ENCODE measurements around the gene BTN1A1. TPM values are rescaled to one million over a fixed set of nuclear protein-coding genes. Genes with fewer than 3 reads are reported as not detected.

BTN1A1 gene
- polyA plus RNA-seq, 4 donors, result 0.15 to 0.29 (median 0.24) TPM

DNA sequence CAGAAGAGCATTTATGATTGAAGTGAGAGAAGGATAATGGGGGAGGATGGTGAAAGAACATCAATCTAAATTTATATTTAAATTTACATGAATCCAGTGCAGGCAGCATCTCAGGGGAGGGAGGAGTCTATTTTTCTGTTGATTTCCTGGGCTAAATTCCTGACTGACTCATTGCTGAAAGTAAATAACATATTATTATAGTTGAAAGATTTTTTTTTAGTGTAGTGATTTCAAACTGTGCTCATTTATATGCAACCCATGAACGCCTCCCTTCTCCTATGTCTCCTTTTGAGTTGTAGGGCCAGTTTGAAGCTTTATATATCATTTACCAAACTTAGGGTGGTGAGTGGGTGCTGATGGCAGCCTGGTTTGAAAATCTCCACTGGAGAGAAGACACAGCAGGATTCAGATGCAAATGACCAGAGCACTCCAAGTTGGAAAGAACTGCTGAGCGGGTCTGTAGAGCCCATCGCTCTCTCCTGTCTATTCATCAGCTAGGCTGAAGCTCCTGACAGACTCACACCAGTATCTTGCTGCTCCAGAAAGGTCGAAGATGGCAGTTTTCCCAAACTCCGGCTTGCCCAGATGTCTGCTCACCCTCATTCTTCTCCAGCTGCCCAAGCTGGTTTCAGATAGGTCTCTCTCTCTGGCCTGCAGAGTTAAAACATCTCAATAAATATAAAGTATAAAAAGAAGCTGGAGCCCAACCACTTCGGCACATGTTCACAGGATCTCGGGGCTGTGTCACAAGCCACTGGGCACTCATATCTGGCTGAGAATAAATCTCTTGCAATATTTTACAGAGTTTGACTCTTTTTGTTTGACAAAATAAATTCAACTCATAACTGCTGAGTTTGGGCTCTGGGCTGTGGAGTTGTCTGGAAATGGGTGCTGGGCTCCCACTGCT lies 24.0 kb upstream of the BTN1A1 start:
- no peak for DNase-seq (ENCODE audit: low read depth in 4 of 4, low spot score in 3 of 4)

DNA sequence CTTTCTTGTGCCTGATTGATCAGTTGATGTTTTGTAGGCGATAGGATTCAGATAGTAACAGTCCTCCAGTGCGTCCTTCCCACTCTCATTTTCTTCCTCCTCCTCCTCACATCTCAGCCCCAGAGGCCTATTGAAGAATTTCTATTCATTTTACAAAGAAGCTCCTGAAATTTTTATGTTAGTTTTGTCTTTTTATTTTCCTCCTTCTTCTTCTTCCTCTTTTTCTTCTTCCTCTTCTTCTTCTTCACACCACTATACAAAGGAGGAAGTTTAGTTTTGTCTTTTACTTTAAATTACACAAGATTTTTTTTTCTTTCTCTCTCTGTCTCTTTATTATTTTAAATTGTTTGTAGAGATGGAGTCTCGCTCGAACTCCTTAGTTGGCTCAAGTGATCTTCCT lies 23.2 kb upstream of the BTN1A1 start:
- no peak for DNase-seq (ENCODE audit: low read depth in 4 of 4, low spot score in 3 of 4)

DNA sequence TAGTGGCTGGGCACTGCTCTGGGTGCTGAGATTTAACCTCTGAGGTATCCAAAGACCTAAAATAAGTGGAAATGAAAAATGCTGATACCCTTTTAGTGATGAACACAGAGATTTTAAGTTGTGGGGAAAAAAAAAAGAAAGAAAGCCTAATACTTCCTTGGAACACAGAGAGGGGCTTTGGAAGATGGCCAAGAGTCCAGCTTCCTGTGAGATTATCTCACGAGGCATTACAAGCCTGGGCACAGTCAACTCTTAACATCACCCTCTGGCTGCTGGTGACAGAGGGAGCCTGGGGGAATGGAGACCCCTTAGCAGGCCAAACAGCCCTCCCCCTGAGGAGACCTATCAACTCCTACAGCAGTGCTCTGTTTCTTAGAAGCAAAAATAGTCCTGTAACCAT lies 22.7 kb upstream of the BTN1A1 start:
- no peak for DNase-seq (ENCODE audit: low read depth in 4 of 4, low spot score in 3 of 4)

DNA sequence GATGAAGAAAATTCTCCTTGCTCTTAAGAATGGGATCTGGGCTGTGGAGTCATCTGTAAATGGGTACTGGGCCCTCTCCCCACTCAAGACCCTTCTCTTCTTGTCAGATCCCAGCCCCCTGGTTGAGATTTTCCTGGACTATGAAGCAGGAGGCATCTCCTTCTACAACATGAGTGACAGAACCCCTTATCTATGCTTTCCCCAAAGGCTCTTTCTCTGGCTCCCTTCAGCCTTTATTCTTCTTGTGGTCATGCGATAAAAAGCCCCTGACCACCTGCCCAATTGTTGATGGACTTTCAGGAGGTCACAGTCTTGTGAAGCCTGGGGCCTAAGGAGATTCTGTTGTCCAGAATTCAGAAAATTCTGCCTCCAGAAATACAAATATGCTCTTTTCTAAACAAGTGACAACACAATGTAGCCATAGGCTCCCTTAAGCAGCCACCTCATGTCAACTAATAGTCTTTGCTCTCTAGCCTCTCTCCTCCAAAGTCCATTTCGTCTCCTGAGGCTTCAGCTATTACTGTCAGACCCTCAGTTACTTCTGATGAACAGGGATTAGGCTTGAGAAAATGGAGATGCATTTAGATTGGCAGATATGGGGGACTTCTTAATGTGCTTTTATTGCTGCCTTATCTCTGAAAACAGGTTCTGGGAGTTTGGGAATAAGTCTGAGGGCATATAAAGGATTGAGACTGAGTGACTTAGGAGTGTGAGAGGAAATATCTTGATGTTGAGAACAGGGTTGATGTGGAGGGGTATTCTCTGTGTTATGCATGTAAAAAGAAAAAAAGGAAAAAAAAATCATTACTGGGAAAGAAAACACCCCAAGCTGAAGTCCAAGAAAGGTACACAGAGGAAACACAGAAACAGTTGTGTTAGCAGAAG lies 21.8 kb upstream of the BTN1A1 start:
- DNase-seq (ENCODE audit: low read depth in 4 of 4, low spot score in 3 of 4), result no peak

DNA sequence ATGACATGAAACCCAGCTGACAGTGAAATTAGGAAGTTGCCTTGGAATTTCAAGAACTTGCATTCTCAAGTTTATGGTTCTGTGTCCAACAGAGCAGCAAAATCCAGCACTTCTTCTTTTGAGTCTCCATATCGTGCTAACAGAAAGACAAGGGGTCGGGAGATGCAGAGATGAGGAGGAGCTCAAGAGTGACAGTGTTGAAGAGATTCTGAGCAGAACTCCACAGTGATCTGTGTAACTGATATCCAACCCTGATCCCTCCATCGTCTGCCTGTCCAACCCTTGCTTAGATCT lies 21.2 kb upstream of the BTN1A1 start:
- no peak for DNase-seq (ENCODE audit: low read depth in 4 of 4, low spot score in 3 of 4)

DNA sequence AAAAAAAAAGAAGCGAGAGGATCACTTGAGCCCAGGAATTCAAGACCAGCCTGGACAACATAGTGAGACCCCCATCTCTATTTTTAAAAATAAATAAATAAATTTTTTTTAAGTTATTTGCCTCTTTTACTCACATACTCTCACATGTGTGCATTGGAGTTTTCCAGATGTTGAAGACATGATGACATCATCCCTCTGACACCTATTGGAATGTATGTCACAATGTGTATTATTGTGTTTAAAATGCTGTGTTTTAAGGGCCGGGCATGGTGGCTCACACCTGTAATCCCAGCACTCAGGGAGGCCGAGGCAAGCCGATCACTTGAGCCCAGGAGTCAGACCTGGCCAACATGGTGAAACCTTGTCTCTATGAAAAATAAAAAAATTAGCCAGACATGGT lies 17.8 kb upstream of the BTN1A1 start:
- no peak for DNase-seq (ENCODE audit: low read depth in 4 of 4, low spot score in 3 of 4)

DNA sequence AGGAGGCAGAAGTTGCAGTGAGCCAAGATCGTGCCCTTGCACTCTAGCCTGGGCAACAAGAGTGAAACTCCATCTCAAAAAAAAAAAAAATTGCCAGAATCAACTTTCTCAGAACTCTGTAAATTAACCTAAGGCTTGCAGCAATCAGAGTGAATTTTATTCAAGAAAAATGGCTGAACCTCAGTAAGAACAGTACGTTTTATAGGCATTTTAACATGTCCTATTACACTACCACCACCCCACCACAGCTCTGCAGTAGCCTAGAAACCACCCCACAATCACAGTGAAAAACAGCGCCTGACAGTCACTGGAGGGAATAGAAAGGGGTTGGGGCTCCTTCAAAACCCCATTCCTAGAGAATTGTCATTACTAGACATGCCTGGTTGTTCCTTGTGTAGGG lies 16.4 kb upstream of the BTN1A1 start:
- no peak for DNase-seq (ENCODE audit: low read depth in 4 of 4, low spot score in 3 of 4)

DNA sequence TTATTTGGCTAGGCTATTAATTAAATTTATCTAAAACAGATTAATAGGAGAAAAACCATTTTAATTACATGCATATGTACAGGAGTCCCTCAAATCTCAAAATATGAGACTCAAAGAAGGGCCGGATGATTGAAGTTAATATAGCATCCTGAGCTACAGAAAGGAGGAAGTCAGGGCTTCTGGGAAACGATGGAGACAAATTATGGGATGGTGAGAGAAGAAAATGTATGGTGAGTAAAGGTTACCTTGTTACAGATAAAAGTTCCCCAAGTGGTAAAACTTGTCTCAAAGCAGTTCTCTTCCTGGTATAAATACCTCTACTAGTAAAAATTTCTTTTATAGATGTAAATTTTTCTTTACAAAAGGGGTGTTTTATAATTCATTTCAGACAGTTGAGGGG lies 15.9 kb upstream of the BTN1A1 start:
- no peak for DNase-seq (ENCODE audit: low read depth in 4 of 4, low spot score in 3 of 4)

DNA sequence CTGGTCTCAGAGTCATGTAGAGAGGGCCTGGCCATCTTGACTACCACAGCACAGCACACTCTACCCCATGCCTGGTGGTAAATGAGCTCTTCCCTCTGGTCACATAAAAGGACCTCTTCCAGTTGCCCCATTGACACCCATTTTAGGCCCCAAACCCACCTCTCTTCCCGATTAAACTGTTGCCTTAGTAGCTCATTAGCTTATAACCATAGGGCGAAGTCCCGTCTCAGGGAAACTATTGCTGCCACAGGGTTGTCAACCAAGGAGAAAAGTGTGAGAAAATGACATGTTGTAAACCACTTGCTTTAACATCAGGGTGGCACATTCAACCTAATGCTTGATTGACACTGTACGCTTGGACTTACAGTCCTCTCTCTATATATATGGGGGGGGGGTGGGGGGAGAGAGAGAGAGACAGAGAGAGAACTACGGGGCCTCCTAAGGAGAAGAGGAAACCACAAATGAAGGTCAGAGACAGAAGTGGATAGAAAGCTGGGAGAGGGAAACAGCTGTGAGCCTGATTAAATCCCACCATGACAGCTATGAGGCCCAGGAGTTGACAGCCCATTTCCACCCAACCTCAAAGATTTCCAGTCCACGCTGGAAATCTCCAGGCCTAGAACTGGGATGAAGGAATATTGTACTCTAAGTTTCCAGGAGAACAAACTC lies 14.9 kb upstream of the BTN1A1 start:
- DNase-seq (ENCODE audit: low read depth in 4 of 4, low spot score in 3 of 4), result no peak

DNA sequence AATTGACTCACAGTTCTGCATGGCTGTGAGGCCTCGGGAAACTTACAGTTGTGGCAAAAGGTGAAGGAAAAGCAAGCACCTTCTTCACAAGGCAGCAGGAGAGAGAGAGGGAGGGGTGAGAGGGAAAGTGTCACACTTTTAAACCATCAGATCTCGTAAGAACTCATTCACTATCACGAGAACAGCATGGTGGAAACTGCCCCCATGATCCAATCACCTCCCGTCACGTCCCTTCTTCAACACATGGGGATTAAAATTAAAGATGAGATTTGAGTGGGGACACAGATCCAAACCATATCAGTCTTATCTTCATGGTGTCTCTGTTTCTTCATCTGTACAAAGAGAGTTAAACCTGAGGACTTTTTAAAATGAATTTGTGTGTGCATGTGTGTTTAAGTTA lies 13.7 kb upstream of the BTN1A1 start:
- no peak for DNase-seq (ENCODE audit: low read depth in 4 of 4, low spot score in 3 of 4)

DNA sequence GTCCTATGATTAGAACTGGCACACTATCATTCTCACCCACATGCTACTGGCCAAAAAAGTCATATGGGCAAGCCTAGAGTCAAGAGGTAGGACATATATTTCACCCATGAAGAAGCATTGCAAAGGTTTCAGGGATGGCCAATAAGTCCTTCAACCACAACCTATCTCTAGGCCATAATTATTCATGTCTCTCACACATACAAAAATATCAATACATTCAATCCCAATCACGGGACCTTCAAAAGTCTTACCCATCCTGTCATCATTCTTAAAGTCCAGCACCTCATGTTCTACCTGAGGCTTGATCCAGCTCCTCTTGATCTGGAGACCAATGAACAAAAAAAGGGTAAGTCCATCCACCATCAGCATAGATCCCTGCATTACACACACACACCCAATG lies 12.6 kb upstream of the BTN1A1 start:
- DNase-seq (ENCODE audit: low read depth in 4 of 4, low spot score in 3 of 4), result no peak

DNA sequence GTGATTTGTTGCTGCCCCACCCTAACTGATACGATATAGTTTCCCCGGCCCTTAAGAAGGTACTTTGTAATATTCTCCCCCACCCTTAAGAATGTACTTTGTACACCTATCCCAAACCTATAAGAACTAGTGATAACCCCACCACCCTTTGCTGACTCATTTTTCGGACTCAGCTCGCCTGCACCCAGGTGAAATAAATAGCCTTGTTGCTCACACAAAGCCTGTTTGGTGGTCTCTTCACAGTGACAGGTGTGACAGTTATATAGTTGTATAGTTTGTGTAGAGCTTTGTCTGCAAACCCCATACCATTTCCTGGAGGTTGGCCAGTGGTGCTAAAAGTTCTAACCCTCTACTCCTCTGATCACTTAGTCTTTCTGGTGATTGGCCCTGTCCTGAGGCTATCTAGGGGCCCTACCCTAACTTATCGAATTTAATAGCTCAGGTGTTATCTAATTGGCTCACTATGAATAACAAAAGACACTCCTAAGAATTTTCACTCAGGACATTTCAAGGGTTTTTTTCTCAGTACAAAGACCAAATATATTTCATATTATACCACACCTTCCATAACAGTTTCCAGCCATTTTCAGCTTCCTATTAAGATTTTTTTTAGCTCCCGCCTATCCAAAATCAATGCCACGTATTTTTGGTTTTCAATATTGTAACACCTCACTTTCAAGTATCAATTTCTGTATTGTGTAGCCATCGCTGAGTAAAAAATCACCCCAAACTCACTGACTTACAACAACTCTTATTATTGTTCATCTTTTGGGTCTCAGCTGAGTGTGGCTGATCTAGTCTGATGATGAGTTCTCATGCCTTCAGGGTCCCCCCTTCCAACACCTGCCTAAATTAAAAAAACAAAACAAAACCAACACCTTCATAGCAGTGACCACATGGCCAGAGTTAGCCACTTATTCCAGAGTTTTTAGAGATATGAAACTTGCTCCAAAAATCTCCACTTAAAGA lies 9.8 kb upstream of the BTN1A1 start:
- no peak for DNase-seq (ENCODE audit: low read depth in 4 of 4, low spot score in 3 of 4)

DNA sequence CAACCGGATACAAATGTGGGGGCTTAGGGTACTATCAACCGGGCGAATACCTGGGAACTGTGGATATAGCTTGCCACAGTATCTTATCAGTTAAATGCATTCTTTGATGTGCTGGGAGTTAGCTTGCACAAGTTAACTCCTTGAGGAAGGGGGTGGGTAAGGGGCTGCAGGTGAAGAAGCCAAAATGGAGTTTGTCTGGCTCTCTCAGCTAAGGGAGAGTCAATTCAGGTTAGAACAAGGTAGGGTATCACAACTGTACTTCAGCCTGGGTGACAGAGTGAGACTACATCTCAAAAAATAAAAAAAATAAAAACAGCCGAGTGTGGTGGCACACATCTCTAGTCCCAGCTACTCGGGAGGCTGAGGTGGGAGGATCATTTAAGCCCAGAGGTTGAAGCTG lies 8.5 kb upstream of the BTN1A1 start:
- DNase-seq (ENCODE audit: low read depth in 4 of 4, low spot score in 3 of 4), result no peak

DNA sequence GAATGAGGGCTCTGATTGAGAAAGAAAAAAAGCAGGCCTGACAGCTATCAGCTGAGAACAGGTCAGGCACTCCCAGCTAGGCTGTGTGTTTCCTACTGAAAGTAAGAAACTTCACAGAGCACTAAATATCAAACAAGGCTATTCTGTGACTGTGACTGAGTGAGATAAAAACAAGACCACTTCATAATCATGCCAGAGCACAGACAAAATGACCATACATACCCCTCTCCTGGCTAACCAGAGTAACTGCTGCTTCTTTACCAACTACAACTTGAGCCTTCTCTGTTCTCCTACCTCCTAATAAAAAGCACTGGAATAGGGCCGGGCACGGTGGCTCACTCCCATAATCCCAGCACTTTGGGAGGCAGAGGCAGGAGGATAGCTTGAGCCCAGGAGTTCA lies 6.8 kb upstream of the BTN1A1 start:
- no peak for DNase-seq (ENCODE audit: low read depth in 4 of 4, low spot score in 3 of 4)

DNA sequence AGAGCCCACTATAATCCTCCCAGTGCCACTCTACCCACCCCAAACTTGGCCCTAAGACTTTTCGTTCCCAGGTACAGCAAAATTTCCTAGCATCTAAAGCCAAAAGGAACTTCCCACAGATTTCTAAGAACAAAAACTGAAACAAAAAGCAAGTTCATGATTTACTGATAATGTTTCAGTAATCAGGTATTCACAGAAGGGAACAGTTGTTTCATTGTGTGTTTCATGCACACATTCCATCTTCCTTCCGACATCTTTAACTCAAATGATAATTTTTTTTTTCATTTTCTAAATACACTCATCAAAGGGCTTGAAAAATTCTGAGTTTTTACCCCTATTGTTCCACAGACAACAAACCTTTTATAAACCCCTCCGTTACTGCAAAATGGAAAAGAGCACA lies 6.0 kb upstream of the BTN1A1 start:
- DNase-seq (ENCODE audit: low read depth in 4 of 4, low spot score in 3 of 4), result no peak

DNA sequence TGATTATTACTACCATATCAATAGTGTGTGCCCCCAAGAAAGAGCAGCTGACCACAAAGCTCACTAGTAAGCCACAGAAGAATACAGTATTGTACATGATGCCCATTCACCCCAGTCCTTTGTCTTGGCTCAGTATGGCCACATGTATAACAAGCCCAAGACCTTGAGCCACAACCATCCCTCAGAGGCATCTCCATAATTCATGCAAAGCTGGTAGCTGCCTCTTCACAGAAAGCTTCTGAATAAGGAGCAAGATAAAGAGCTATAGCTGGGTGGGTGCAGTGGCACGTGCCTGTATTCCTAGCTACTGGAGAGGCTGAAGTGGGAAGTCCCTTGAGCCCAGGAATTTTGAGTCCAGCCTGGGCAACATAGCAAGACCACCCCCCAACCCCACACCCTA lies 4.8 kb upstream of the BTN1A1 start:
- DNase-seq (ENCODE audit: low read depth in 4 of 4, low spot score in 3 of 4), result no peak

DNA sequence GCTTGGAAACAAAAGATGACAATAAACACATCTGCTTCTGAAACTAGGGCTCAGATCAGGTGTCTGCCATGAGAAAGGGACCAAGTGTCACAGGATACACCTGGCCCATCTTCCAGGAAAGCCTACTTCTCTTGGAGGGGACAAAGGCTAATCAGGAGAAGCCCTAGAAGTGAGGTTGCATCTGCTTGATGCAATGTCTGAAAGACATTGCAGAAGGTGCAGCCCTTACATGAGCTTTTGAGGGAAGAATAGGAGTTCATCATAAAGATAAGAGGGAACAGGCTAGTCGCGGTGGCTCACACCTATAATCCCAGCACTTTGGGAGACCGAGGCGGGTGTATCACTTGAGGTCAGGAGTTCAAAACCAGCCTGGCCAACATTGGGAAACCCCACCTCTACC lies 2.5 kb upstream of the BTN1A1 start:
- DNase-seq (ENCODE audit: low read depth in 4 of 4, low spot score in 3 of 4), result no peak

DNA sequence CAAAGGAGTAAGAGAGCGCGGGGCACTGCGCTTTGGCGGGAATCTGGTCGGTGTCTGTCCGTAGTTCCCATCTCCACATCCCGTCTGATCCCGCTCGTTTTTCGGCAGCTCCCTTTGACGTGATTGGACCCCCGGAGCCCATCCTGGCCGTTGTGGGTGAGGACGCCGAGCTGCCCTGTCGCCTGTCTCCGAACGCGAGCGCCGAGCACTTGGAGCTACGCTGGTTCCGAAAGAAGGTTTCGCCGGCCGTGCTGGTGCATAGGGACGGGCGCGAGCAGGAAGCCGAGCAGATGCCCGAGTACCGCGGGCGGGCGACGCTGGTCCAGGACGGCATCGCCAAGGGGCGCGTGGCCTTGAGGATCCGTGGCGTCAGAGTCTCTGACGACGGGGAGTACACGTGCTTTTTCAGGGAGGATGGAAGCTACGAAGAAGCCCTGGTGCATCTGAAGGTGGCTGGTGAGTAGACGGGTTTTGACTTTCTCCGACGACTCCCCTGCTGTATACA lies 1.4 kb downstream of the BTN1A1 start:
- DNase-seq (ENCODE audit: low read depth in 4 of 4, low spot score in 3 of 4), result no peak

DNA sequence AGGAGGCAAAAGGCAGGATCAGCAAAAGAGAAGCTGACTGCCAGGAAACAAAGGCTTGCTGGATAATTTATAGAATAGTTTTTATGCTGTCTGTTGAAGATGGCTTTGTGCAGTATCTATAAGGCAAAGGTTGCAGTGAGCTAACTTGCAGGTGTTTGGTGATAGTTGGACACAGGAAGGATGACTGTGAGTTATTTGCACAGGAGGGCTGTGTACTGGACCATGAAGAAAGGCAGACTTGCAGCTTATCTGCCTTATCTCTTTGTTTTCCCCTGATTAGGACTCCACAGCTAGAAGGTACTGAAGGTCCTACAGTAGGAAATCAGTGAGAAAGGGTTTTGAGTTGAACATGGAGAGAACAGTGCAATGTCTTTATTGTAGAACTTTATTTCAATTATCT lies 2.1 kb downstream of the BTN1A1 start:
- no peak for DNase-seq (ENCODE audit: low read depth in 4 of 4, low spot score in 3 of 4)

DNA sequence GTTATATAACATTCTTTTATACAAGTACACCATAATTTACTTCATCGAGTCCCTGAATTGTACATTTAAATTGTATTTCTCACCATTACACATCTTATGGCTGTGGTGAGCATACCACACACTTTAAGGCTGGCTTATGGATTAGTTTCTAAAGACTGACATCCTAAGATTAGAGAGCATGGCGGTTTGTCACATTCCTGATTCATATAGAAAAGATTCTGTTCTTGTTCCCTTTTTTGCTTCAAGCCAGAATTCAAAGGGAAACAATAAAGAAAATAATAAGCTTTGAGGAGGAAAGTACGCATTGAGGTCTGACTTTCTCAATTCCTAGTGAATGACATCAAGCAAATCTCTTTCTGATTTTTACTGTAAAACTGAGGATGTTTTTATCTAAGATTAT lies 2.5 kb downstream of the BTN1A1 start:
- no peak for DNase-seq (ENCODE audit: low read depth in 4 of 4, low spot score in 3 of 4)

Data from left renal pelvis (tissue), 4 donors.